HG03571 (cell line): ENCODE data around the gene UBA5.
A peak's percentile ranks its signal among the peaks of the same experiment; 100 is the strongest.
"Not testable (repeated sequence)": the region's sequence is repeated elsewhere in the genome, so short reads cannot be mapped to it uniquely, and the experiment has no call there.

ENCODE experiments used
- ATAC-seq: cut with Tn5 transposase; IDR thresholded peaks from one replicate; pipeline ENCODE4 v1.9.1; 2021; ENCODE audit not compliant: unreplicated experiment

Gene UBA5

GRCh38 chr3:132660052-132660810, at the start of gene UBA5:
Gene UBA5, plus strand, starts transcription at chr3:132660329. Its CDS starts 209 bp downstream, at chr3:132660538.
- ATAC-seq = peak; percentile 75

GRCh38 chr3:132615301-132615700, 44.8 kb upstream of the UBA5 start:
- not testable (repeated sequence) for ATAC-seq

GRCh38 chr3:132615881-132616280, 44.2 kb upstream of the UBA5 start:
- ATAC-seq = no peak

- ATAC-seq = no peak
Measured at GRCh38 chr3:132616780-132617179, 43.3 kb upstream of the UBA5 start.

- no peak for ATAC-seq
Measured at GRCh38 chr3:132622148-132622547, 38.0 kb upstream of the UBA5 start.

GRCh38 chr3:132622761-132623160, 37.4 kb upstream of the UBA5 start:
- no peak for ATAC-seq

GRCh38 chr3:132623646-132624045, 36.5 kb upstream of the UBA5 start:
- ATAC-seq = no peak

- no peak for ATAC-seq
Measured at GRCh38 chr3:132624790-132625189, 35.3 kb upstream of the UBA5 start.

GRCh38 chr3:132625613-132626012, 34.5 kb upstream of the UBA5 start:
- no peak for ATAC-seq

- ATAC-seq = no peak
Measured at GRCh38 chr3:132626955-132627354, 33.2 kb upstream of the UBA5 start.

GRCh38 chr3:132628157-132628556, 32.0 kb upstream of the UBA5 start:
- no peak for ATAC-seq

GRCh38 chr3:132629928-132630327, 30.2 kb upstream of the UBA5 start:
- ATAC-seq = no peak

GRCh38 chr3:132630612-132631011, 29.5 kb upstream of the UBA5 start:
- no peak for ATAC-seq

- no peak for ATAC-seq
Measured at GRCh38 chr3:132635052-132635451, 25.1 kb upstream of the UBA5 start.

GRCh38 chr3:132637590-132637989, 22.5 kb upstream of the UBA5 start:
- no peak for ATAC-seq

GRCh38 chr3:132638706-132639105, 21.4 kb upstream of the UBA5 start:
- ATAC-seq = no peak

GRCh38 chr3:132641427-132641826, 18.7 kb upstream of the UBA5 start:
- ATAC-seq = not testable (repeated sequence)

GRCh38 chr3:132641837-132642538, 18.1 kb upstream of the UBA5 start:
- ATAC-seq = no peak

GRCh38 chr3:132642539-132642847, 17.6 kb upstream of the UBA5 start:
- ATAC-seq = no peak

- no peak for ATAC-seq
Measured at GRCh38 chr3:132643366-132643765, 16.8 kb upstream of the UBA5 start.

GRCh38 chr3:132645058-132645457, 15.1 kb upstream of the UBA5 start:
- no peak for ATAC-seq

GRCh38 chr3:132650153-132650552, 10.0 kb upstream of the UBA5 start:
- no peak for ATAC-seq
